ENCODE data around the gene DACH1.

DNA sequence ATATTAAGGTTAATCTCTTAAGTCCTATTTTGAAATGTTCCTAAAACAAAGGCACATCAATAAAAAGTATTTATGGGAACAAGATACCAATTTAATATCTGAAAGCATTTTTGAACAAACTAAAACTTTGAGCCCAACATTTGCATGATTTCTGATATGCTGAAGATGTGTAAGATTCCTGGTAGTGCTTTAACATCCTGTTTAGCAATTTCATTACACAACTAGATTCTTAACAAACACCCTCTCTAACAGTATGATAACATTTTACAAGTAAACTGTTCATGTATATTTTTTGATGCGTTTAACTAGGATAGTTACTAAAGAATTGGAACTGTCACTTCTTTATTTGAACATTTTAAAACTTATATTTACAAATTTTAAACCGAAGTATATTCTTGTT, 63.9 kb downstream of the DACH1 start:
- TF ChIP-seq EZH2 (IDR thresholded peaks at IDR 0.05) (no peak), POLR2AphosphoS5 (IDR thresholded peaks at IDR 0.05; ENCODE audit: borderline replicate concordance, low read depth, low read length) (no peak), FOXP2 (optimal IDR thresholded peaks at IDR 0.05; ENCODE audit: control extremely low read depth, extremely low read length, insufficient read depth) (no peak)
